Tongue (tissue), 2 donors: ENCODE data around the gene NCBP3. TPM values are rescaled to one million over a fixed set of nuclear protein-coding genes. Genes with fewer than 3 reads are reported as not detected.
"Not testable (repeated sequence)": the region's sequence is repeated elsewhere in the genome, so short reads cannot be mapped to it uniquely, and the experiment has no call there.

Experiments used
- DNase-seq: peaks from one replicate; pipeline ENCODE4 v3.0.0-alpha.2; 2015
- total RNA-seq: library from RNA; depleted of rRNA; stranded (reverse); fragments of >200 nt; gene quantifications from one replicate; pipeline ENCODE4 v1.2.3, GENCODE V29; 2014

Gene NCBP3
- total RNA-seq, 1 donor from 2014 or later: 31.7 TPM

DNA sequence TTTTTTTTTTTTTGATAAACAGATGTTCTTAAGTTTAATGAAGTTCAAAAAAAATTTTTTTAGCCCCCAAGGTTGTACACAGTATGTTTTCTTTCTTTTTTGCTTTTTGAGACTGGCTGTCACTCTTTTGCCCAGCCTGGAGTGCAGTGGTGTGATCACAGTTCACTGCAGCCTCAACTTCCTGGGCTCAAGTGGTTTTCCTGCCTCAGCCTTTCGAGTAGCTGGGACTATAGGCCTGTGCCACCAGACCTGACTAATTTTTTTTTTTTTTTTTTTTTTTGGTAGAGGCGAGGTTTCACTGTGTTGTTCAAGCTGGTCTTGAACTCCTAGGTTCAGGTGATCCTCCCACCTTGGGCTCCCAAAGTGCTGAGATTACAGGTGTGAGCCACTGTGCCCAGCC, 57.8 kb downstream of the NCBP3 start:
- DNase-seq: no peak

DNA sequence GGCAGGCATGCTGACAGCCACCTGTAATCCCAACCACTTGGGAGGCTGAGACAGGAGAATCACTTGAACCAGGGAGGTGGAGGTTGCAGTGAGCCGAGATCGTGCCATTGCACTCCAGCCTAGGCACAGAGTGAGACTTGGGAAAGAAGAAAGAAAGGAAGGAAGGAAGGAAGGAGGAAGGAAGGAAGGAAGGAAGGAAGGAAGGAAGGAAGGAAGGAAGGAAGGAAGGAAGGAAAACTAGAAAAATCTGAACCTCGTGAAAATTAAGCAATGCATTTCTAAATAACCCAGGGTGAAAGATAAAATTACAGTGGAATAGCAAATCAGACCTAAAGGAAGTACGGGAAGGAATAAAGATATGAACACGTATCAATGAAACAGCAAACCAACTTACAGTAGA, 60.7 kb downstream of the NCBP3 start:
- DNase-seq: not testable (repeated sequence)

- DNase-seq: peak; percentile 55
Observed at GRCh38 chr17:3782751-3783150, 63.3 kb downstream of the NCBP3 start.

- peak; percentile 30 for DNase-seq
Observed at GRCh38 chr17:3780986-3781385, 65.1 kb downstream of the NCBP3 start.

- DNase-seq: no peak
Observed at GRCh38 chr17:3777366-3778120, 68.5 kb downstream of the NCBP3 start.

GRCh38 chr17:3773966-3774365, 72.1 kb downstream of the NCBP3 start:
- DNase-seq: no peak

DNA sequence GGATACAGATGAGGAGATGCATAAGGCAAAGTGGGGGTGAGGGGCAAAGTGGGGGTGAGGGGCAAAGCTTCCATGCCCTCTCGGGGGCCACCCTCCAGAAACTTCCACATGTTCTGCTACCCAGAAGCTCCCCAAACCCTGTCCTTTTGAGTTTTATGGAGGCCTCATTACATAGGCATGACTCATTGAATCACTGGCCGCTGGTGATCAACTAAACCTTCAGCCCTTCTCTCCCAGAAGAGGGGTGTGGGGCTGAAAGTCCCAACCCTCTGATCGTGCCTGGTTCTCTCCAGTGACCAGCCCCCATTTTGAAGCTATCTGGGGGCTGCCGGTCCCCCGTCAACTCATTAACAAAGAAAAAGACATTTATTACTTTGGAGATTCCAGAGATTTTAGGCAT, 72.5 kb downstream of the NCBP3 start:
- no peak for DNase-seq

DNA sequence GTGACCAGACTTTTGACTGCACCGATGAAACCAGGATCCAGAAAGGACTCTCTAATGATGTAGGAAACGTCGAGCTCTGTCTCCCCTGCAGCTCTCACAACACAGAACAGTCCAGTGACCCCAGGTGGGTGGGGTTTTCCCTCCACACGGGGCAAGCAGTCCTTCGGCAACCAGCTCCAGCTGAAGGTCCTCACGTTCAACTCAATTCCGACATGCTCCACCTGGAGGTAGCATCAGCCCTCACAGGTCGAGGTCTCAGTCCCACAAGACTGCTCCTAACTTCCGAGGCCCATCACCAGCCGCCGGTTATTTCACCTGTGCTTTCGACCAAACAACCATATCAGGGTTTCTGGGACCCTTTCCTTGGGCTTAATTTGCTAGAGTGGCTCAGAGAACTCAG, 73.3 kb downstream of the NCBP3 start:
- no peak for DNase-seq

- no peak for DNase-seq
Observed at GRCh38 chr17:3771140-3771539, 74.9 kb downstream of the NCBP3 start.

DNA sequence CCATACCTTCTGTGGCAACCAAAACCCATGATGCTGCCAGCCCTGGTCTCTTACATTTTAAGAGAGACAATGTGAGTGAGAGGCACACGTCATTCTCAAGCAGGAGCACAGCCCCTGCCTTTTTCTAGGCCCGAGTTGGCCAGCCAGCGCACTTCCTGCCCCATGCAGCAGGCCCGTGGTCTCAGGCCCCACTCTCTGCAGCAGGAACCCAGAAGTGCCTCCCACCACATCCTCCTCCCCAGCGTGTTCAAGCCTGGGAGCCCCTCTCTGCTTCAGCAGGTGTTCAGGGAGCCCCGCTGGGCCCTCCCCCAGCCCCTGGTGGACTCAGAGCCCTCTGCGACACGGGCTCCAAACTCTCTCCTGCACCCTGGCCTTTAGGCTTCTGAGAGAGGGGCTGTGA, 75.6 kb downstream of the NCBP3 start:
- DNase-seq: no peak

DNA sequence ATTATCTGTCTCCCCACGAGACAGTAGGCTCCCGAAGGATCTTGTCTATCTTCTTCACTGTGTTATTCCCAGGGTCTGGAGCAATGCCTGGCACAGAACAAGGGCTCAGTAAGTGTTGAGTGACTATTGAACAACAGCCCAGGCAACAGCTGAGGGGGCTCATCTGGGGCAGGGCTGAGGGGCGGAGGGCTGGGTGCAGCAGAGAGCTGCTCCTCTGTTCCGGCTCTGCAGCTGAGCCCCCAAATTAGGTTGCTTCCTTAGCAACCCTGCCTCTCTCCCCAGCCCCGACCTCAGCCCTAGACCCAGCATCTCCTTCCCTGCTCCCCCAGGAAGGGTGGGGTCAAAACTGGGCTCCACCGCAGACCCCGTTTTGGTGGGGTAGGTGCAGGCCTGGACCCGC, 77.3 kb downstream of the NCBP3 start:
- peak; percentile 34 for DNase-seq

GRCh38 chr17:3768341-3768740, 77.7 kb downstream of the NCBP3 start:
- DNase-seq: no peak

GRCh38 chr17:3766779-3767178, 79.3 kb downstream of the NCBP3 start:
- no peak for DNase-seq

GRCh38 chr17:3765981-3766380, 80.1 kb downstream of the NCBP3 start:
- no peak for DNase-seq

GRCh38 chr17:3763777-3764170, 82.3 kb downstream of the NCBP3 start:
- no peak for DNase-seq

DNA sequence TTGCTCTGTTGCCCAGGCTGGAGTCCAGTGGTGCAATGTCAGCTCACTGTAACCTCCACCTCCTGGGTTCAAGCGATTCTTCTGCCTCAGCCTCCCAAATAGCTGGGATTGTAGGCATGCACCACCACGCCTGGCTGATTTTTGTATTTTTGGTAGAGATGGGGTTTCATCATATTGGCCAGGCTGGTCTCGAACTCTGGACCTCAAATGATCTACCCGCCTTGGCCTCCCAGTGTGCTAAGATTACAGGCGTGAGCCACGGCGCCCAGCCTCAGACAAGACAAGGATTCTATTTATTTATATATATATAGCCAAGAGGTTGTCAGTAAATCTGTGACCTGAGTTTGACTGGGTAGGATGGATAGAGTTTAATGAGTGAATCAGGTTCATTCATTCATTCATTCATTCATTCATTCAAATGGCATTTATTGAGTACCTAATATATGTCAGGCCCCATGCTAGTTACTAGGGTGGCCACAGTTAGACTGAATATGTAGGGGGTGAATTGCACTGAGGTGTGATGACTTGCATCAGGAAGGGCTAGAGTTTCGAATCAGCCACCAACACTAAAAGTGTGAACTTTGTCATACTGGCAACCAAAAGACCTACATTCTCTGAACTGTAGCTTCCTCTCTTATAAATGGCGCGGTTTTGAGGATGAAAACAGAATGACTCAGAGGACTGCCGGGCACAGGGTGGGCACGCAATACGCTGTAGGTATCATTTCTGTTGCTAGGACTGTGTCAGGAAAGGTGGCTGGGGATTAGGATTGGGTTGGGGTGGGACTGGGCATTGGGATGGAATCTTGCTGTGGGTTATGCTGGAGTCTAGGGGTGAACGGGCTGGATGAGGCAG, 82.9 kb downstream of the NCBP3 start:
- DNase-seq: no peak

DNA sequence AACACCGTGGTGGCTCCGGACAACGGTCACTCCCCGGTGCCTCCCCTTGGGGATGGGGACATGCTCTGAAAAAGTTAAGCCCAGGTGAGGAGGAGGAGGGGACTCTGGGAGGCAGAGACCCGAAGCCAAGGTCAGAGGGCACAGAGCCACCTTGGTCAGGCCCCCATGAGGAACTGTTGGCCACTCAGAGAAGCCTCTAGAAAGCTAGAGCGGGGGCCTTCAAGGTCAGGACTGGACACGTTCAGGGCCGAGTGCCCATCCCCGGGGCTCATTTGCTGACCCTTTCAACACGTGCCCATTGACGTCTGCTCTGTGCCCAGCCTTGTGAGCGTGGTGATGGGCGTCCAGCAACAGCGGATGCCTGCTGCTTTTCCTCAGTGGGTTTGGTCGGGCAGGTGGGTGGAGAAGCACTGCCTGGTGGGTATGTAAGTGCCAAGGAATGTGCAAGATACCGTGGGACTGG, 84.1 kb downstream of the NCBP3 start:
- DNase-seq: no peak

DNA sequence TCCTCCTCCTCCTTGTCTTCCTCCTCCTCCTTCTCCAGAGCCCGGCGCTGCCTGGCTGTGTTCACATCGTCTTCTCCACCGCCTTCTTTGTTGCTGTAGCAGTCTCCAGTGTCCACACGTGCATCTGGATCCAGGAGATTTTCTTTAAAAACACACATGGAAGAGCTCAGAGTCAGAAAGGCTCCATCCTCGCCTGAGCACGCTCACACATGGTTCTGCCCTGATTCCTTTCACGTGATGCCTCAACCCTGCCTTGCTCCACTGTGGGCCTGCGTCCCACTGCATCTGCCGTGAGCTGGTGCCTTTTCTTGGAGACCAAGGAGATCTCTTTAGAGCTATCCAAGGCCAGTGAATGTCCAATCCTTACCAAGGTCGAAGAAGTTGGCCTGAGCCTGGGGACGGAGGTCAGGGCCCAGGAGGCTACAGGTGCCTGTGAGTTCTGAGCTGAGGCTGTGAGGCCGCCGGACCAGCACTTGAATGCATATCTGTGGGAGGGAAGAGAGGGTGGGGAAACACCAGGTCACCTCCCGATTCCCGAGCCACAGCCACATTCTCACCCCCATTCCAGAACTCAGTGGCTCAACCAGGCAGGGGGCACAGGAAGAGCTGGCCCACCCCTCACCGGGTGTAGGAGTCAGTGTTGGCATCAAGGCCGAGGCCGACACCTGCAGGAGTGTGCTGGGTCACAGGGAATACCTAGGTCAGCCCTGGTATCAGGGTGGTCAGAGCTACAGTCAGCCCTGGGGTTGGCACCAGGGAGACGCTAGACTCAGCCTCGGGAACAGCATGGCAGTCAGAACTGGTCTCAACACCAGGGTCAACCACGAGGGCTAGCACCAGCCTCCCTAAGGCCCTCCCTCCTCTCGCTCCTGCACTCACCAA, 84.8 kb downstream of the NCBP3 start:
- DNase-seq: no peak

DNA sequence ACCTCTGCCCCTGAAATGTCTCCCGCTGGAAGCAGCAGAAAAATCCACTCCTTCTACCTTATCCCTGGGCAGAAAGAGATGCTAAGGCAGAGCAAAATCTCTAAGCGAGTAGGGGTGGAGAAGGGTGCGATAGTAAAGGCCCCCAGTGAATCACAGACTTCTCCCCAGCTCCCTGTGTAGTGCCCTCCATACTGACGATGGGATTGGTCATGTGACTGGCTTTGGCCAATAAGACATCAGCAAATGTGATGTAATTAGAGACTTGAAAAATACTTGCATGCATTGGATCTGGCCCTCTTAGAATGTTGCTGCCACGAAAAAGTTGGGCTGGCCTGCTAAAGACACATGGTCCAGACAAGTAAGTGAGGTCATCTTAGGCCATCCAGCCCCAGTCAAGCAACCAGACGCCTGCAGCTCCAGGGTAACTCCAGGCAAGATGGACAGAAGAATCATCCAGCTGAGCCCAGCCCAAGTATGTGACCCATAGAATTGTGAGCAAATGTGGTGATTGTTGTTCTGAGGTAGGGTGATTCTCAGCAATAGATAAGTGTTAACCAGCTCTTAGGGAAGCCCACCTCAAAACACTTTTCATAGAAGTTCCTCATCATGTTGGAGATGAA, 86.3 kb downstream of the NCBP3 start:
- DNase-seq: no peak

- no peak for DNase-seq
Observed at GRCh38 chr17:3755335-3756030, 90.6 kb downstream of the NCBP3 start.
